Stimulated activated CD8-positive, alpha-beta memory T cell treated with anti-CD3 and anti-CD28 coated beads, Interleukin-4, amount 100 ng/mL, for 48 hours (primary cell): ENCODE measurements around the gene RAB9A.
"Not testable (repeated sequence)": the region's sequence is repeated elsewhere in the genome, so short reads cannot be mapped to it uniquely, and the experiment has no call there.

Experiments
- DNase-seq: peaks from one replicate; pipeline ENCODE4 v3.0.0-alpha.2; 2020

The RAB9A gene

GRCh38 chrX:13703135-13703534, 14.2 kb downstream of the RAB9A start:
- no peak for DNase-seq

DNA sequence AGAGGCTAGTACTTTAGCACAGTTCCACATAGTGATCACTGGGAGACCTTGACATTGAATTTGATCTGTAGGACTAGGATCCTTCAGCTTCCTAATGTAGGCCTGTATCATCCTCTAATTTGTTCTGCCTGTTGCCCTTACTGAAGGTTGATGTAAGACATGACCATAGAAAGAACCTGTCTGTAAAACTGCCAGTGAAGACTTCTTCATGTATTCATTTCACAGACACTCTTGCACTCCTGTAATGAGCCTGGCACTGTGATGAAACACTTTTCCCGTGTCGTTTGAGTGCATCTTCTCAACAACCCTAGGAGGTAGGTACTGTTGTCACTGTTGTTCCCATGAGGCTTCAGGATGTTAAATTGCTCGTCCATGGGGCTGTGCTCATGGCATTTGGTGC, 14.7 kb downstream of the RAB9A start:
- DNase-seq, result no peak

- no peak for DNase-seq
Observed at GRCh38 chrX:13711141-13711540, 22.2 kb downstream of the RAB9A start.

- DNase-seq, result no peak
Observed at GRCh38 chrX:13716455-13716854, 27.5 kb downstream of the RAB9A start.

GRCh38 chrX:13716905-13717304, 28.0 kb downstream of the RAB9A start:
- no peak for DNase-seq

- DNase-seq, result no peak
Observed at GRCh38 chrX:13717700-13718472, 29.0 kb downstream of the RAB9A start.

DNA sequence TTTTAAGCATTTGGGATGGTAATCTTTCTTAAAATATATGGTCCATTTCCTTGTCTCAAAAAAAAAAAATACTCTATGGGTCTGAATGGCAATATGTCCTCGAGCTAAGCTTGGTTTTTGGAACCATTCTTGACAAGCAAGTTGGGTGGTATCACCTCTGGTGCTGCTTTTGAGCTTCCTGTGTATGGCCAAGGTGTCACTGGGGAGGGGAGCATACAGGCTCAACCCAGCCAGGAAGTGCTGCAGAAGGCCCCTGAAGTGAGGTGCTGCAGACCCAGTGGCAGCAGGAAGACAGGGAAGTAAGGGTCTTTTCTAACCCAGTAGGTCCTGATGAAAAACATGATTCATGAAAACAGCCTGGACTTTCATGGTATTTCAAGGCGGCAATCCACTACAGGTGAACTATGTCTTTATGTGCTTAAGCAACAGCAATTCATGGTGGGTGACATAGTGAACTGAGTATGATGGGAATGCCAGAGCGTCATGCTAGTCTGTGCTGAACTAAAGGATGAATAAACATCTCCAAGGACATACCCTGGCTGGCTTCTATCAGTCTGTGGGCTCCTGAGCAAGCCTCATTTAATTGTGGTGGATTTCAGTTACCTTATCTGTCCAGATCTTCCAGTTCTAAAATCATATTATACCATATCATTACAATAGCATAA, 30.4 kb downstream of the RAB9A start:
- no peak for DNase-seq

GRCh38 chrX:13721371-13721770, 32.4 kb downstream of the RAB9A start:
- DNase-seq, result no peak

DNA sequence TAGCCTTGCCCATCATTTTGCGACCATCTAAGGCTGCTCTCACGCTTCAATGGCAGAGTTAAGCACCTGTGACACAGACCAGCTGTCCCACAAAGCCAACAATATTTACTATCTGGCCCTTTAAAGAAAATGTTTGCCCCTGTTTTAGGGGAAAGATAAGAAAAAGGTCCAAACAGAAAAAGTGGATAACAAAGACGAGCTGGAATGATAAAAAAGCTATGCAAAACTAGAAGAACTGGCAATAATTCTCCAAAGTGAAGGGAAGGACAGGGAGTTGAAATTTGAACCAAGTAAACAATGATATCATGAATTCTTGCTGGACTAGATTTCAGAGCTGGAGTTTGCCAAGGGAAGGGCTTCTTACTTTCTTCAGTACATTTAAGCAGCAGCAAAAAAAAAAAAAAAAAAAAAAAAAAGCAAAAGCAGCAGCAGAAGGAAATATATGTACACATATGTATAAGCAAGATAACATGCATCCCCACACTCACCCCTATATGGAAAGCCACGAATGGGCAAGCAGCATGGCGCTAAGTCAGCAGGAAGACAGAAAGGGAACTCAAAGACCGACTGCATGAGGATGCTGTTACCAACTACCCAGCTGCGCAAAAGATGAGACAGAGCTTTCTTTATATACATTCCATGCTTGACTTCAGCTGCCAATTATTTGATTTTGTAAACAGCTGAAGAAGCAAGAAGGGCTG, 33.0 kb downstream of the RAB9A start:
- no peak for DNase-seq

- DNase-seq, result peak; percentile 33
Observed at GRCh38 chrX:13724878-13725277, 36.0 kb downstream of the RAB9A start.

DNA sequence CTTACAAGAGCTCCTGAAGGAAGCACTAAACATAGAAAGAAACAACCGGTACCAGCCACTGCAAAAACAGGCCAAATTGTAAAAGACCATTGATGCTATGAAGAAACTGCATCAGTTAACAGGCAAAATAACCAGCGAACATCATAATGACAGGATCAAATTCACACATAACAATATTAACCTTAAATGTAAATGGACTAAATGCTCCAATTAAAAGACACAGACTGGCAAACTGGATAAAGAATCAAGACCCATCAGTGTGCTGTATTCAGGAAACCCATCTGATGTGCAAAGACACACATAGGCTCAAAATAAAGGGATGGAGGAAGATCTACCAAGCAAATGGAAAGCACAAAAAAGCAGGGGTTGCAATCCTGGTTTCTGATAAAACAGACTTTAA, 37.7 kb downstream of the RAB9A start:
- not testable (repeated sequence) for DNase-seq

DNA sequence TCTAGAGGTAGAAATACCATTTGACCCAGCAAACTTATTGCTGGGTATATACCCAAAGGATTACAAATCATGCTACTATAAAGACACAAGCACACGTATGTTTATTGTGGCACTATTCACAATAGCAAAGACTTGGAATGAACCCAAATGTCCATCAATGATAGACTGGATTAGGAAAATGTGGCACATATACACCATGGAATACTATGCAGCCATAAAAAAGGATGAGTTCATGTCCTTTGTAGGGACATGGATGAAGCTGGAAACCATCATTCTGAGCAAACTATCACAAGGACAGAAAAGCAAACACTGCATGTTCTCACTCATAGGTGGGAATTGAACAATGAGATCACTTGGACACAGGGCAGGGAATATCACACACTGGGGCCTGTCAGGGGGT, 41.6 kb downstream of the RAB9A start:
- DNase-seq, result not testable (repeated sequence)

DNA sequence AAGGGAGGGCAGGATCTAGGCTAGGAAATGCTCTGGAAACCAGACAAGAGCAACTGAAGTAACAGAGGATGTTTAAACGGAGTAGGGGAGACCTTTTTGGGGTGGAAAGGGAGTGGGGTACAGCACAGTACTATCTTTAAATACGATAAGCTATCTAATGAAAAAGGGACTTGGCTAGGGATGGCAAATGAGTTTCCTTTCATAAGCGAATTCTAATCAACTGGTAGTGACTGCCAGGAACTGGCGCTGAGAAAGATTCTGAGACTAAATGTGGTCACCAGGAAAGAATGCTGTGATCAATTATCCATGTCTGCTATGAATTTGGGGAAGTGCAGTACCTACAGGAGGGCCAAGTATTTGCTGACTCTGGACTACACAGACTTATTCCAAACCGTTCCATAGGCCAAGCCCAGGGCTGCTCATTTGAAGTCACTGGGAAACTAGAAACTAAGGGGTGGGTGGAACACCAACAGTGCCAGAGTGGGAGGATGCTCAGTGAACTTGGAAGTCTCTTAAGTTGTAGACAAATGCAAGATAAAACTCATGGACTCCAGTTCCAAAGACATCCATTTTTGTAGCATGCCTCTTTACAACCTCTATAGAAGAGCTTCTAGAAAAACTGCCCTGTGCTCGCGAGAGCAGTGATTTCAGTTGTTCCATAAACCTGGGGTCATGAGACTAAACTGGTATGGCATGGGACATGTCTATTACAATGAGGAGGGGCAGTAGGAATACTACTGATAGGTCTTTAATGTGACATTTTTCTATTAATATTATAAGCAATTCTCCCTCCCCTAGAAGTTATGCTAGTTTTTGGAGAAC, 43.5 kb downstream of the RAB9A start:
- no peak for DNase-seq

DNA sequence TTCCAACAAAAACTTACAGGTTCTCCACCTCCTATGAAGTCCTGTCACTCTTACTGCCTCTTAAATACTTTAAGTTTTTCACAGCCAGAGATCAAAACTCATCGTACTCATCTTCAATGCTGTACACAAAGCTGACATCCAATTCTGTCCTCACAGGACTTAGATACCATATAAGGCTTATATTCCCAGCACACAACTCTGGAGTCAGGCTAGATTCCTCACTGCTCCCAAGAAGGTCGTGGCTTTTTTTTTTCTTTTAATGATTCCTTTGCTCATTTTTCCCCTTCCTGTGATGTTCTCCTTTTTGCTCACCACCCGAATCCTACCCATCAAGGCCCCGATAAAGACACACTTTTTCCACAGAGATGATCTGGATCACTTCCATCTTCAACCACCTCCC, 44.6 kb downstream of the RAB9A start:
- no peak for DNase-seq

- DNase-seq, result peak; percentile 88
Observed at GRCh38 chrX:13734278-13735172, 45.6 kb downstream of the RAB9A start, which contains the start of the genes OFD1 and TRAPPC2. Gene OFD1 (plus strand): TSS chrX:13734748. CDS start chrX:13735072, 324 bp downstream. Gene TRAPPC2 (minus strand): TSS chrX:13734620. CDS start chrX:13719963, 14,657 bp downstream.

DNA sequence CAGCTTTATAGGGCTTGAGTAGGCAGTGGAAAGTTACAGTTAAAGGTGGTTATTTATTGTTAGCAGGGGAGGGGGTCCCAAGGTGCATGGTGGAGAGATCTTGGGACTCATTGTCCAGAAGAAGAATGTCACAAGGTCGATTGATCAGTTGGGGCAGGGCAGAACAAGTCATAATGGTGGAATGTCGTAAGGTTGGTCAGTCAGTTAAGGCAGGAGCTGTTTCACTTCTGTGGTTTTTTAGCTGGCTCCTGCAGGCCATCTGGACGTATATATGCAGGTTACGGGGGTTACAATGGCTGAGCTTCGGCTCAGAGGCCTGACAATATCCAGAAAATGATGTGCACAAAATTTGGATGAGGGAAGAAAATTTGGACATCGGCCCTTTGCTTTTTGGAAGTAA, 52.8 kb downstream of the RAB9A start:
- DNase-seq, result no peak

- peak; percentile 43 for DNase-seq
Observed at GRCh38 chrX:13742397-13743176, 53.7 kb downstream of the RAB9A start.

- no peak for DNase-seq
Observed at GRCh38 chrX:13747836-13748235, 58.9 kb downstream of the RAB9A start.

DNA sequence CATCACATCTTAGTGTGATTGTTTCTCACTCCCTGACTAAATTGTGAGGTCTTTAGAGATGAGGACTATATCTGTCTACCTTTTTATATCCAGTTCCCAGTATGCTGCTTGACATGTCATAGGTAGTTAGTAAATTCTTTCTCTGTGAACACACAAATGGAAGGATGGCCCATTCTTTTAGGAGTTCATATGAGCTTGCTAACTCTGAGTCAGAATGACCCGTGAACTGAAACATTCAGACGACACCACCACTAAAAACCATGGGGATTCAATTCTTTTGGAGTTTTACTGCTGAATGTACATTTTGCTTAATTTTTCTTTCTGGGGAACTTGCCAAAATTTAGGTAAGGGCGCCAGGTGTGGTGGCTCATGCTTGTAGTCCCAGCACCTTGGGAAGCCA, 59.6 kb downstream of the RAB9A start:
- no peak for DNase-seq

- no peak for DNase-seq
Observed at GRCh38 chrX:13750204-13750603, 61.3 kb downstream of the RAB9A start.

GRCh38 chrX:13750812-13751211, 61.9 kb downstream of the RAB9A start:
- DNase-seq, result no peak
